A673 (cell line): ENCODE data around the gene OR2AT4. TPM values are rescaled to one million over a fixed set of nuclear protein-coding genes. Genes with fewer than 3 reads are reported as not detected.

ENCODE experiments used
- BruUV-seq: library from RNA; stranded (reverse); fragments of 400-500 nt; replicated peaks from 2 replicates; lab custom pipeline; 2021; lab: Mats Ljungman, UMichigan
- CTCF ChIA-PET: fragments of 300-600 bp; sonication (Branson Sonifier 250); formaldehyde crosslinking; loops from one replicate; lab custom pipeline; 2022; ENCODE audit warnings: antibody characterized with exemption; lab: Charles Lee
- POLR2A ChIA-PET: fragments of 300-600 bp; sonication (Branson Sonifier 250); formaldehyde crosslinking; loops from one replicate; lab custom pipeline; 2022; ENCODE audit warnings: antibody characterized with exemption; ENCODE audit not compliant: low non-redundant PET; lab: Charles Lee
- DNase-seq: peaks from one replicate; pipeline ENCODE4 v3.0.0-alpha.2; 2015; ENCODE audit warnings: low spot score
- H3K27ac ChIP-seq: fragments of 200-600 bp; sonication (generic); 2 replicates; pipeline ENCODE4 v1.5.1; 2016; ENCODE audit warnings: mixed run types, low read depth, mild to moderate bottlenecking, mixed read lengths, antibody characterized with exemption, low read length; ENCODE audit not compliant: poor library complexity, severe bottlenecking
- H3K27me3 ChIP-seq: fragments of 200-600 bp; sonication (generic); replicated peaks from 2 replicates; pipeline ENCODE4 v1.6.1; 2017; ENCODE audit warnings: mixed run types, low read depth, mild to moderate bottlenecking, mixed read lengths, antibody characterized with exemption, low read length; ENCODE audit not compliant: insufficient read depth, poor library complexity
- H3K36me3 ChIP-seq: fragments of 200-600 bp; sonication (generic); 2 replicates; pipeline ENCODE4 v1.6.1; 2016; ENCODE audit warnings: mixed run types, mild to moderate bottlenecking, mixed read lengths, antibody characterized with exemption, low read length; ENCODE audit not compliant: insufficient read depth, poor library complexity, severe bottlenecking
- H3K4me1 ChIP-seq: fragments of 200-600 bp; sonication (generic); 2 replicates; pipeline ENCODE4 v1.6.1; 2017; ENCODE audit warnings: mixed run types, mild to moderate bottlenecking, mixed read lengths, antibody characterized with exemption, low read length; ENCODE audit not compliant: insufficient read depth, poor library complexity, severe bottlenecking
- H3K4me3 ChIP-seq: fragments of 200-600 bp; sonication (generic); 2 replicates; pipeline ENCODE4 v1.5.1; 2016; ENCODE audit warnings: low read depth, mixed run types, mild to moderate bottlenecking, mixed read lengths, low read length; ENCODE audit not compliant: poor library complexity, severe bottlenecking
- H3K9me3 ChIP-seq: fragments of 200-600 bp; sonication (generic); 2 replicates; pipeline ENCODE4 v1.6.1; 2016; ENCODE audit warnings: mixed run types, low read depth, mild to moderate bottlenecking, mixed read lengths, antibody characterized with exemption, low read length; ENCODE audit not compliant: poor library complexity, severe bottlenecking
- EZH2 ChIP-seq: fragments of 200-600 bp; sonication (generic); IDR thresholded peaks from 2 replicates; pipeline ENCODE4 v1.6.1; 2017; ENCODE audit warnings: borderline replicate concordance, low read depth, mild to moderate bottlenecking, mixed read lengths, antibody characterized with exemption, low read length; ENCODE audit not compliant: poor library complexity, severe bottlenecking
- intact Hi-C: fragments of 100-400 bp; cut with micrococcal nuclease; formaldehyde crosslinking; loops from one replicate; pipeline ENCODE4 v1.10.0; 2022; ENCODE audit not compliant: unreplicated experiment
- total RNA-seq: library from RNA; stranded (reverse); gene quantifications from 2 replicates; pipeline ENCODE4 v1.2.3, GENCODE V29; 2021
- TF ChIP-seq, protein P1 (sequence below): fragments of 300-800, 200-600 bp; sonication (generic); conservative IDR thresholded peaks from 2 replicates; pipeline ENCODE4 v1.5.1; 2017; ENCODE audit warnings: low read depth, mild to moderate bottlenecking, antibody characterized with exemption, low read length, moderate library complexity, mixed read lengths

The OR2AT4 gene
- total RNA-seq, 1 experiment from 2014 or later, result not detected

DNA sequence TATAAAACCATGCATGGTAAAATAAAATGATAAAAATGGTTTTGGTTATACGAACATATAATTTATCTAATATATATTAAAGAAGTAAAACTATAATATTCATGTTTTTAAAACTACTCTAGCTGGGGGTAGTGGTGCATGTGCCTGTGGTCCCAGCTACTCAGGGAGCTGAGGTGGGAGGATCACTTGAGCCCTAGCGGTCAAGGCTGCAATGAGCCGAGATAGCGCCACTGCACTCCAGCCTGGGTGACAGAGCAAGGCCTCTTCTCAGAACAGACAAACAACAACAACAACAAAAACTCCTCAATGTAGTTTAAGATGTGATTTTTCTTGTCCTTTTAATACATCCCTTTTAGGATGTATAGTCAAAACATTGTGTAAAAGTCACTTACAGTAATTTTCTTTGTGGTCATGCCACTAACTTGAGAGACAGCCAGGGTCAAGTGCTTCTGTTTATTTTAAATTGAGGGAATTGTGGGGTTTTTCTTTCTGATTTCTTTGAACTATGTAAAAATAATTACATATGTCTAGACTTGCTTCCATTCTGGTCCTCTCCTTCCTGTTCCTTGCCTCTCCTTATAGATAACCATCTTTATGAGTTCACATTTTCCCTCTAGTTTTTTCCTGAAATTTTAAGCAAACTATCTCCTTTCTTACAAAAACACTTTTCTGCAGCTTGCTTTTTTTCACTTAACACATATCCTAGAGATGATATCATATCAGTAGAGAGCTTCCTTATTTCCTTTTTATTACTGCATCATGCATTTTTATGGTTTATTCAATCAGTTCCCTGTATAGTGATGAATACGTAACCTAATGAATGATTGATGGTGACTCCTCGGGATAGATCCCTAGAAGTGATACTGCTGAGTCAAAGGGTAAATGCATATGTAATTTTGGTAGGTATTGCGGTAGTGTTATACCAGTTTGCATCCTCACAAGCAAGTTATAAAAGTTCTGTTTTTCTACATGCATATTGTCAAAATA lies 9.1 kb downstream of the OR2AT4 start:
- no TSS peak for BruUV-seq
- Histone ChIP-seq H3K27me3 (peaks cover 6% of the 10 kb centered on the region), H3K4me3 (no peak overlapping the region), H3K9me3 (no peaks in the 10 kb centered on the region), H3K4me1 (no peaks in the 10 kb centered on the region), H3K27ac (no peak overlapping the region), H3K36me3 (no peaks in the 10 kb centered on the region)
- ChIA-PET POLR2A (no interaction called here), CTCF (no interaction called here)
- no peak for DNase-seq
- intact Hi-C loops, result no loop called here
- TF ChIP-seq, protein P1, sequence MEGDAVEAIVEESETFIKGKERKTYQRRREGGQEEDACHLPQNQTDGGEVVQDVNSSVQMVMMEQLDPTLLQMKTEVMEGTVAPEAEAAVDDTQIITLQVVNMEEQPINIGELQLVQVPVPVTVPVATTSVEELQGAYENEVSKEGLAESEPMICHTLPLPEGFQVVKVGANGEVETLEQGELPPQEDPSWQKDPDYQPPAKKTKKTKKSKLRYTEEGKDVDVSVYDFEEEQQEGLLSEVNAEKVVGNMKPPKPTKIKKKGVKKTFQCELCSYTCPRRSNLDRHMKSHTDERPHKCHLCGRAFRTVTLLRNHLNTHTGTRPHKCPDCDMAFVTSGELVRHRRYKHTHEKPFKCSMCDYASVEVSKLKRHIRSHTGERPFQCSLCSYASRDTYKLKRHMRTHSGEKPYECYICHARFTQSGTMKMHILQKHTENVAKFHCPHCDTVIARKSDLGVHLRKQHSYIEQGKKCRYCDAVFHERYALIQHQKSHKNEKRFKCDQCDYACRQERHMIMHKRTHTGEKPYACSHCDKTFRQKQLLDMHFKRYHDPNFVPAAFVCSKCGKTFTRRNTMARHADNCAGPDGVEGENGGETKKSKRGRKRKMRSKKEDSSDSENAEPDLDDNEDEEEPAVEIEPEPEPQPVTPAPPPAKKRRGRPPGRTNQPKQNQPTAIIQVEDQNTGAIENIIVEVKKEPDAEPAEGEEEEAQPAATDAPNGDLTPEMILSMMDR, result no peak
- TF ChIP-seq EZH2, result no peak

DNA sequence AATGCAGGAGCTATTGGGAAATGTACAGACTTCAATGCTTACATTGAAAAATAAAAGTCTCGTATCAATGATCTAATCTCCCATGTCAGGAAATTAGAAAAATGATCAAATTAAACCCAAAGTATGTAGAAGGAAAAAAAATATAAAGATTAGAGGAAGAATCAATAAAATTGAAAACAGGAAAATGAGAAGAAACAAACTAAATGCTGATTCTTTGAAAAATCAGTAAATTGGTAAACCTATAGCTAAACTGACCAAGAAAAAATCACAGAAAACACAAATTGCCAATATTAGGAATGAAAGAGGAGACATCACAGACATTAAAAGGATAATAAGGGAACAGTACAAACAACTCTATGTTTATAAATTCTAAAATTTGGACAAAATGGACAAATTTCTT lies 11.8 kb downstream of the OR2AT4 start:
- TF ChIP-seq, protein P1, result no peak
- TF ChIP-seq EZH2, result no peak
- intact Hi-C loops, result no loop called here
- no TSS peak for BruUV-seq
- H3K27me3 ChIP-seq, result peaks cover 6% of the 10 kb centered on the region
- CTCF ChIA-PET, result no interaction called here
- no peaks in the 10 kb centered on the region for H3K36me3 ChIP-seq
- H3K9me3 ChIP-seq, result no peaks in the 10 kb centered on the region
- no peak for DNase-seq
- no peak overlapping the region for H3K27ac ChIP-seq
- POLR2A ChIA-PET, result no interaction called here
- H3K4me3 ChIP-seq, result no peak overlapping the region
- no peaks in the 10 kb centered on the region for H3K4me1 ChIP-seq

DNA sequence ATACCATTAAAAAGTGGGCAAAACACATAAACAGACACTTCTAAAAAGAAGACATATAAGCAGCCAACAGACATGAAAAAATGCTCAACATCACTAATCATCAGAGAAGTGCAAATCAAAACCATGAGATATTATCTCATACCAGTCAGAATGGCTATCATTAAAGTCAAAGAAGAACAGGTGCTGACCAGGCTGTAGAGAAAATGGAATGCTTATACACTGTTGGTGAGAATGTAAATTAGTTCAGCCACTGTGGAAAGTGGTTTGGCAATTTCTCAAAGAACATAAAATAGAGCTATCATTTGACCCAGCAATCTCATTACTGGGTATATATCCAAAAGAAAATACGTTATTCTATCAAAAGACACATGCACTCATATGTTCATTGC lies 13.5 kb downstream of the OR2AT4 start:
- Histone ChIP-seq H3K9me3 (no peaks in the 10 kb centered on the region), H3K4me3 (no peak overlapping the region), H3K4me1 (no peaks in the 10 kb centered on the region), H3K27me3 (peaks cover 6% of the 10 kb centered on the region), H3K36me3 (no peaks in the 10 kb centered on the region), H3K27ac (no peak overlapping the region)
- DNase-seq, result no peak
- BruUV-seq, result no TSS peak
- ChIA-PET CTCF (no interaction called here), POLR2A (no interaction called here)
- intact Hi-C loops, result no loop called here
- no peak for TF ChIP-seq EZH2
- TF ChIP-seq, protein P1, result no peak
